ENCODE data around the gene DNAH8.

DNAH8 gene

DNA sequence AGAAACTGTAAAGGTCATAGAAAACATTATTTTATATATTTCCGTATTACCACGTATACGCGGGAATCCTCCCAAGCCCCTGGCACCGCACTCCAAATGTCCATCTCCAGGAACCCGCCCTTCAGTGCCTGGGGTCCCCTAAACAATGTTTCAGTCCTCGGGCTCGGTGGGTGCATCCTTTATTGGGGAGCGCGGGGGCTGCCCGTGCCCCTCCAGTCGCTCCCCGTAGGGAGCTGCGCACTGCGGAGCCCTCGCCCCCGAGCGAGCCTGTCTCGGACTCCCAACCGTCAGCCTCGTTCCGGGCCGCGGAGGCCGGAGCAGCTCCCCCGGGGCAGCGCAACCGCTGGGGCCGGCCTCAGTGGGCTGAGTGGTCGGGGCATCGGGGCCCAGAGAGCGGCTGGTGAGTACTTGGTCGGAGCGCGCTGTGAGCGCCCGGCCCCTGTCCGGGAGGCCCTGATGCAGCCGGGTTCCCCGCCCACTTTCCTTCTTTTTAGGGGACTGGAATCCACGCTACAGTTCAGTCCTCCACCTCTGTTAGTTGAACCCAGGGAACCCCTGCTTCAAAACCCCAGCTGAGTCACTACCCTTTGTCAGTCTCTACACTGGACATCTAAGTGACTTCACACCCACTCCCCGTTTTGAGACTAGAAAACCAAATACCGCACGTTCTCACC, at the start of gene DNAH8:
Gene DNAH8 (plus strand): TSS at position 296 of the 674 bp plus-strand sequence. CDS start 7,499 bp downstream, outside the sequence.
- no peak within 1 kb of the TSS for H3K4me3 ChIP-seq (ENCODE audit: low read length)
- no peak within 1 kb of the TSS for H2AFZ ChIP-seq (ENCODE audit: low read depth, low read length)
- H3K4me2 ChIP-seq (ENCODE audit: low read length): no peak within 1 kb of the TSS
- TF ChIP-seq EZH2phosphoT487 (IDR thresholded peaks at IDR 0.05; ENCODE audit: low read depth) (no peak), CTCF (IDR thresholded peaks at IDR 0.05; ENCODE audit: low read depth, low read length) (no peak)
- H3K27me3 ChIP-seq (ENCODE audit: low read depth, low read length): peaks cover 8% of the 10 kb centered on the region
- H3K9me3 ChIP-seq (ENCODE audit: insufficient read depth, low read length): no peaks in the 10 kb centered on the region
- H3K36me3 ChIP-seq (replicated peaks; ENCODE audit: low read depth, low read length): no peaks in the 10 kb centered on the region
- no peaks in the 10 kb centered on the region for H3K4me1 ChIP-seq (ENCODE audit: low read length)
- H3K9ac ChIP-seq (ENCODE audit: low read length): no peak within 1 kb of the TSS
- H3K27ac ChIP-seq (ENCODE audit: low read length): no peak within 1 kb of the TSS
- no peaks in the 10 kb centered on the region for H4K20me1 ChIP-seq (ENCODE audit: insufficient read depth, low read length)
- no peaks in the 10 kb centered on the region for H3K79me2 ChIP-seq (ENCODE audit: low read length)

- Histone ChIP-seq H3K9ac (ENCODE audit: low read length) (no peak overlapping the region), H3K79me2 (ENCODE audit: low read length) (no peaks in the 10 kb centered on the region), H4K20me1 (ENCODE audit: insufficient read depth, low read length) (0 out of 2 replicates have a peak, but pooled peaks cover under 1% of the 10 kb centered on the region)
Observed at GRCh38 chr6:38671885-38672467, 43.1 kb upstream of the DNAH8 start.

GRCh38 chr6:38673397-38674165, 41.5 kb upstream of the DNAH8 start:
- TF ChIP-seq CTCF (IDR thresholded peaks at IDR 0.05; ENCODE audit: low read depth, low read length): no peak
- no peak overlapping the region for H2AFZ ChIP-seq (ENCODE audit: low read depth, low read length)
- H3K79me2 ChIP-seq (ENCODE audit: low read length): no peaks in the 10 kb centered on the region
- peaks cover 36% of the 10 kb centered on the region for H3K36me3 ChIP-seq (replicated peaks; ENCODE audit: low read depth, low read length)
- no peaks in the 10 kb centered on the region for H3K27me3 ChIP-seq (ENCODE audit: low read depth, low read length)
- H3K27ac ChIP-seq (ENCODE audit: low read length): no peak overlapping the region
- no peak overlapping the region for H3K9ac ChIP-seq (ENCODE audit: low read length)
- H3K4me3 ChIP-seq (ENCODE audit: low read length): no peak overlapping the region
- H4K20me1 ChIP-seq (ENCODE audit: insufficient read depth, low read length): peaks cover 4% of the 10 kb centered on the region; the same call in 1 of the 2 replicates
- no peaks in the 10 kb centered on the region for H3K9me3 ChIP-seq (ENCODE audit: insufficient read depth, low read length)
- peaks cover 40% of the 10 kb centered on the region for H3K4me1 ChIP-seq (ENCODE audit: low read length)
- H3K4me2 ChIP-seq (ENCODE audit: low read length): peak overlapping the region; percentile 9; the same call in 1 of the 2 replicates

More at GRCh38 chr6:38671885-38672467, 43.1 kb upstream of the DNAH8 start:
- H3K36me3 ChIP-seq (replicated peaks; ENCODE audit: low read depth, low read length): peaks cover 25% of the 10 kb centered on the region
- TF ChIP-seq CTCF (IDR thresholded peaks at IDR 0.05; ENCODE audit: low read depth, low read length) (peak; percentile 91), EZH2phosphoT487 (IDR thresholded peaks at IDR 0.05; ENCODE audit: low read depth) (no peak)
- H3K27ac ChIP-seq (ENCODE audit: low read length): no peak overlapping the region
- H3K4me3 ChIP-seq (ENCODE audit: low read length): no peak overlapping the region
- H3K4me1 ChIP-seq (ENCODE audit: low read length): peaks cover 24% of the 10 kb centered on the region
- no peaks in the 10 kb centered on the region for H3K9me3 ChIP-seq (ENCODE audit: insufficient read depth, low read length)
- H2AFZ ChIP-seq (ENCODE audit: low read depth, low read length): no peak overlapping the region
- peak overlapping the region; percentile 8; the same call in 1 of the 2 replicates for H3K4me2 ChIP-seq (ENCODE audit: low read length)
- H3K27me3 ChIP-seq (ENCODE audit: low read depth, low read length): no peaks in the 10 kb centered on the region

All from OCI-LY3 (cell line).